Gastroesophageal sphincter (tissue), 4 donors: ENCODE data around the gene UBR2. TPM values are rescaled to one million over a fixed set of nuclear protein-coding genes. Genes with fewer than 3 reads are reported as not detected.

Experiments used
- ATAC-seq: fragments of 150-250 bp; one replicate; pipeline ENCODE4 v1.9.1; 2016; ENCODE audit warnings: mild to moderate bottlenecking, moderate library complexity
- H3K27ac ChIP-seq, 4 donors: fragments of 200-600 bp; sonication (generic) in 3 of 4; 1 replicate in 3 of 4; 2 replicates in 1 of 4; pipeline ENCODE4 v1.5.1; 2016 to 2019
- H3K27me3 ChIP-seq: fragments of 200-600 bp; sonication (generic); one replicate; pipeline ENCODE4 v1.5.1; 2019
- H3K36me3 ChIP-seq, 2 donors: fragments of 200-600 bp; sonication (generic); one replicate each; pipeline ENCODE4 v1.5.1; 2019; ENCODE audit warnings: control low read depth in 1 of 2
- H3K4me1 ChIP-seq, 3 donors: fragments of 200-600 bp; sonication (generic); 1 replicate in 2 of 3; 2 replicates in 1 of 3; pipeline ENCODE4 v1.5.1; 2016 to 2019; ENCODE audit warnings: control low read depth in 2 of 3
- H3K4me3 ChIP-seq, 2 donors: fragments of 200-600 bp; sonication (generic); one replicate each; pipeline ENCODE4 v1.5.1; 2019; ENCODE audit warnings: mild to moderate bottlenecking in 1 of 2, moderate library complexity in 1 of 2
- H3K9me3 ChIP-seq, 3 donors: fragments of 200-600 bp; sonication (generic); one replicate each; pipeline ENCODE4 v1.5.1; 2017 to 2019; ENCODE audit warnings: control low read depth in 2 of 3
- EP300 ChIP-seq: sonication (generic); formaldehyde crosslinking; IDR thresholded peaks from one replicate; pipeline ENCODE4 v1.6.1; 2017; ENCODE audit warnings: antibody characterized with exemption, mild to moderate bottlenecking
- POLR2A ChIP-seq, 2 donors: fragments of 450-650 bp; IDR thresholded peaks; one replicate each; pipeline ENCODE4 v1.6.1; 2017; ENCODE audit warnings: antibody characterized with exemption in 2 of 2, mild to moderate bottlenecking in 2 of 2, moderate library complexity in 1 of 2
- POLR2AphosphoS5 ChIP-seq: sonication (generic); formaldehyde crosslinking; IDR thresholded peaks from one replicate; pipeline ENCODE4 v1.6.1; 2017; ENCODE audit warnings: antibody characterized with exemption
- WGBS, 2 donors: methylation state at CpG; one replicate each; pipeline ENCODE4 v1.1.5; 2018; ENCODE audit warnings: low coverage in 1 of 2; 5-methylcytosine and 5-hydroxymethylcytosine counted together
- total RNA-seq, 4 donors: library from RNA; depleted of rRNA; stranded (reverse); fragments of >200 nt; gene quantifications; one replicate each; pipeline ENCODE4 v1.1.0, GENCODE V29; 2016
- TF ChIP-seq, protein P1 (sequence below), 4 experiments: fragments of 200-600 bp in 2 of 4; fragments of 450-650 bp in 2 of 4; sonication (generic) in 1 of 4; IDR thresholded peaks; one replicate each; pipeline ENCODE4 v1.5.1; 2017 to 2019; ENCODE audit warnings: antibody characterized with exemption in 4 of 4, mild to moderate bottlenecking in 2 of 4, moderate library complexity in 2 of 4

Gene UBR2
- total RNA-seq, 4 donors from 2014 or later = 27.8 to 44.8 (median 32.8) TPM

- H3K4me1 ChIP-seq = peaks cover 0 to 59% (median 24%) of the 10 kb centered on the region in 3 donors
- ATAC-seq = peak; percentile 48
- no peaks in the 10 kb centered on the region for H3K9me3 ChIP-seq
- peak overlapping the region; percentile 66 to 76 (median 70) for H3K27ac ChIP-seq
- TF ChIP-seq, protein P1, sequence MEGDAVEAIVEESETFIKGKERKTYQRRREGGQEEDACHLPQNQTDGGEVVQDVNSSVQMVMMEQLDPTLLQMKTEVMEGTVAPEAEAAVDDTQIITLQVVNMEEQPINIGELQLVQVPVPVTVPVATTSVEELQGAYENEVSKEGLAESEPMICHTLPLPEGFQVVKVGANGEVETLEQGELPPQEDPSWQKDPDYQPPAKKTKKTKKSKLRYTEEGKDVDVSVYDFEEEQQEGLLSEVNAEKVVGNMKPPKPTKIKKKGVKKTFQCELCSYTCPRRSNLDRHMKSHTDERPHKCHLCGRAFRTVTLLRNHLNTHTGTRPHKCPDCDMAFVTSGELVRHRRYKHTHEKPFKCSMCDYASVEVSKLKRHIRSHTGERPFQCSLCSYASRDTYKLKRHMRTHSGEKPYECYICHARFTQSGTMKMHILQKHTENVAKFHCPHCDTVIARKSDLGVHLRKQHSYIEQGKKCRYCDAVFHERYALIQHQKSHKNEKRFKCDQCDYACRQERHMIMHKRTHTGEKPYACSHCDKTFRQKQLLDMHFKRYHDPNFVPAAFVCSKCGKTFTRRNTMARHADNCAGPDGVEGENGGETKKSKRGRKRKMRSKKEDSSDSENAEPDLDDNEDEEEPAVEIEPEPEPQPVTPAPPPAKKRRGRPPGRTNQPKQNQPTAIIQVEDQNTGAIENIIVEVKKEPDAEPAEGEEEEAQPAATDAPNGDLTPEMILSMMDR (IDR thresholded peaks at IDR 0.05) = no peak
- peak; percentile 36 for TF ChIP-seq POLR2AphosphoS5
- WGBS, 2 donors = 35 to 61% methylated on average over 4 of the region's 4 CpGs
- H3K27me3 ChIP-seq = no peaks in the 10 kb centered on the region
- no peak overlapping the region for H3K4me3 ChIP-seq
- H3K36me3 ChIP-seq = peaks cover 0 to 66% of the 10 kb centered on the region in 2 donors
Observed at GRCh38 chr6:42692137-42692911, 128.5 kb downstream of the UBR2 start.

- TF ChIP-seq, protein P1 (IDR thresholded peaks at IDR 0.05) = no peak
- TF ChIP-seq POLR2A (IDR thresholded peaks at IDR 0.05) (no peak), EP300 (no peak), POLR2AphosphoS5 (no peak)
- Histone ChIP-seq H3K27me3 (no peaks in the 10 kb centered on the region), H3K36me3 (peaks cover 0 to 51% of the 10 kb centered on the region in 2 donors), H3K4me3 (no peak overlapping the region), H3K4me1 (peaks cover 0 to 59% (median 24%) of the 10 kb centered on the region in 3 donors), H3K9me3 (no peaks in the 10 kb centered on the region), H3K27ac (peak overlapping the region; percentile 41 to 76 (median 70))
- WGBS, 2 donors = 85 to 94% methylated on average over 2 of the region's 2 CpGs
- no peak for ATAC-seq
Observed at GRCh38 chr6:42693725-42694323, 130.0 kb downstream of the UBR2 start.

DNA sequence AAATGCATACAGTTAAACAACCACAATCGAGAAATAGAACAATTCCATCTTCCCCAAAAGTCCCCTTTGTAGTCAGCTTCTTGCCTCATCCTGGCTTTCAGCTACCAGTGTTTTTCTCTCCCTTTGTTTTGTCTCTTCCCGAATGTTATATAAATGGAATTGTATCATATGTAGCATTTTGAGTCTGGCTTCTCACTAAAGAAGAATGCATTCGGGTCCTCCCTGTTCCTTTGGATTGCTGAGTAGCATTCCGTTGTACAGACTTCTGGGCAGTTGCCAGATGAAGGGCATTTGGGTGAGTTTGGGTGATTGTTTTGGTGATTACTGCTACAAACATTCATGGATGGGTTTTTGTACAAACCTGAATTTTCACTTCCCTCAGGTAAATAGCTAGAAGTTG lies 130.8 kb downstream of the UBR2 start:
- Histone ChIP-seq H3K4me3 (no peak overlapping the region), H3K36me3 (peaks cover 0 to 43% of the 10 kb centered on the region in 2 donors), H3K27me3 (no peaks in the 10 kb centered on the region), H3K9me3 (no peaks in the 10 kb centered on the region), H3K4me1 (peaks cover 0 to 59% (median 24%) of the 10 kb centered on the region in 3 donors), H3K27ac (peak overlapping the region in 3 of 4 donors; percentile 66 to 76 (median 73))
- 34 to 45% methylated on average over 4 of the region's 4 CpGs for WGBS, 2 donors
- no peak for TF ChIP-seq POLR2A (IDR thresholded peaks at IDR 0.05)
- peak; percentile 16 for TF ChIP-seq POLR2AphosphoS5
- ATAC-seq = no peak

DNA sequence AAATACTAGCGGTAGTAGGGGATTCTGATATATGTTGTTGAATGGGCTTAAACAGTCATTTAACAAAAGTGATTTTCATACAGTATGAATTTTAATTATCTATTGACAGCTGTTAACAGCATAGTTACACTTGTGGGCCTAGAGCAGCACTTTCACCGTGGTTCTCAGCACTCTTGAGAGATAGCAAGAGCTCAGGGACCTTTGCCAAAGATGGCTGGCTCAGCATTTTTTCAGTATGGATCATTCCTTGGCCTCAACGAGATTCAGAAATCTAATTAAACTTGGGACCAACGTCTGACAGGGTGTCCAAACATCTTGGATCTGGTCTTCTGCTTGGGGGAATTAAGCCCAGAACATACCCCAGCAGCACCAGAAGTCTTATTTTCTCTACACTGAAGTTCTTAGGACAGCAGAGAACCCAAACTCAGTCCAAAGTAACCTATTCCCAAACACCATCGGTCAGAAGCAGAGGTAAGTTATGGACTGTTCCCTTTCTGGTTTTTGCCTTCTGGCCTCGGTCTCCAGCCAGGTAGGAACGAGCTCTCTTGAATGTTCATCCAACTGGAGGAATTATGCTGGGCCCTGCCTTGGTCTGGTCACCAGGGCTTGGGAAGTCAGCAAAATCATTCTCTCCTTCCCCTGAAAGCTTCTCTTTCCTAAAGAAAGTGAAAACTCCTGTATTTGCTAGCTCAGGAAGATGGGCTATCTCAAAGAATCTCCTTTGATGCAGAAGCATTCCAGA lies 132.9 kb downstream of the UBR2 start:
- Histone ChIP-seq H3K4me1 (peaks cover 0 to 54% (median 24%) of the 10 kb centered on the region in 3 donors), H3K27ac (peak overlapping the region in 3 of 4 donors; percentile 25 to 73 (median 52)), H3K4me3 (no peak overlapping the region), H3K9me3 (no peaks in the 10 kb centered on the region), H3K27me3 (no peaks in the 10 kb centered on the region), H3K36me3 (peaks cover 0 to 22% of the 10 kb centered on the region in 2 donors)
- WGBS, 2 donors = 49 to 50% methylated on average over 6 of the region's 7 CpGs
- ATAC-seq = peak; percentile 32
- no peak for TF ChIP-seq EP300
- no peak for TF ChIP-seq POLR2A (IDR thresholded peaks at IDR 0.05)
- TF ChIP-seq, protein P1 (IDR thresholded peaks at IDR 0.05) = no peak
- TF ChIP-seq POLR2AphosphoS5 = no peak

DNA sequence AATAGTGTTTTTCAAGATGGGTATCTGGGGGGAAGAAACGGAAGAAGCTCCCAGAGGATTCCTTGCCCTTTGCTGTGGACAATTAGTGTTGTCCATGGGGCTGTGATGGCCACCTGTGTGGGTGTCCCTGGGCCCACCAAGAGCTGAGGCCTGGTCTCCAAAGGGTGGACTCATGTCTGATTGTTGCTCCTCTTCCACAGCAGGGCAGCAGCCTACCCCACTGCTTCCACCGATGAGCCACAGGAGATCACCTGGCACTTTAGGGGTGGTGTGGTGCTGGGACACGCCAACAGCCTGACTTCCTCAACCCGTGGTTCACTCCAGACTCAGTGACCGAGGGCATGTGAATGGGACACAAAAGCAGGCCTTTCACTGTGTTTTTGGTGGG lies 133.4 kb downstream of the UBR2 start:
- peaks cover 0 to 49% (median 24%) of the 10 kb centered on the region in 3 donors for H3K4me1 ChIP-seq
- H3K36me3 ChIP-seq = peaks cover 0 to 18% of the 10 kb centered on the region in 2 donors
- H3K27me3 ChIP-seq = no peaks in the 10 kb centered on the region
- no peaks in the 10 kb centered on the region for H3K9me3 ChIP-seq
- WGBS, 2 donors = 83% methylated on average over 1 of the region's 5 CpGs; no CpG with 5 or more reads in 1 of the 2 donors
- TF ChIP-seq POLR2AphosphoS5 (no peak), POLR2A (IDR thresholded peaks at IDR 0.05) (no peak), EP300 (no peak)
- TF ChIP-seq, protein P1 (IDR thresholded peaks at IDR 0.05) = no peak
- no peak for ATAC-seq
- peak overlapping the region in 3 of 4 donors; percentile 25 to 73 (median 52) for H3K27ac ChIP-seq
- no peak overlapping the region for H3K4me3 ChIP-seq
